HTR-8/SVneo (cell line): ENCODE data around the gene TRANK1.
"Not testable (repeated sequence)": the region's sequence is repeated elsewhere in the genome, so short reads cannot be mapped to it uniquely, and the experiment has no call there.

Source experiments
- DNase-seq: peaks from one replicate; pipeline ENCODE4 v3.0.0; 2011; ENCODE audit warnings: low spot score, mixed read lengths; ENCODE audit not compliant: insufficient read length
- FAIRE-seq: peaks from 2 replicates; lab custom pipeline; 2011; peaks lifted over from hg19 to GRCh38; lab: Jason Lieb, UNC

Gene TRANK1

GRCh38 chr3:36894914-36895313 is 49.9 kb downstream of the TRANK1 start:
- DNase-seq (no peak), FAIRE-seq (no peak)

GRCh38 chr3:36893826-36894225 is 51.0 kb downstream of the TRANK1 start:
- no peak for FAIRE-seq

GRCh38 chr3:36893137-36893557 is 51.7 kb downstream of the TRANK1 start:
- no peak for DNase-seq
- no peak for FAIRE-seq

More at GRCh38 chr3:36893826-36894225, 51.0 kb downstream of the TRANK1 start:
- DNase-seq, result no peak

GRCh38 chr3:36892457-36893136 is 52.3 kb downstream of the TRANK1 start:
- no peak for FAIRE-seq

GRCh38 chr3:36891701-36892160 is 53.1 kb downstream of the TRANK1 start:
- DNase-seq (no peak), FAIRE-seq (no peak)

More at GRCh38 chr3:36892457-36893136, 52.3 kb downstream of the TRANK1 start:
- no peak for DNase-seq

GRCh38 chr3:36891097-36891496 is 53.8 kb downstream of the TRANK1 start:
- not testable (repeated sequence) for FAIRE-seq, DNase-seq

DNA sequence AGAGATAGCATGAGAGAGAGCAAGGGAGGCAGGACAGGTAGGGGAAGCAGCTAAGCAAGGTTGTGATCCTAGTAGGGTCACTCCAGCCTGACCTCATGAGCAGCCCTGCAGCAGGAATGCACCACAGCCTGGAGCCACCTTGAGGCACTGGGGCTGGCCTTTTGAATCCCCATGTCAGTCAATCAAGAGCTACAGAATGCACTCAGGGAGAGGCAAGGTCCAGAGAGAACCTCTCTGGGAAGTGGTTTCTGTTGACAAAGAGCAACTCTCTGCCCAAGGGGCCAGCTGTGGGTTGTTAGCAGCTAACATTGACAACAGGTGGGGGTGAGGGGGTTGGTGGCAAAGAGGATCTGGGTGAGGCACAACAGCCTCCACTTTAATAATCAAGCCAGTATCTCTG is 54.6 kb downstream of the TRANK1 start:
- no peak for FAIRE-seq

GRCh38 chr3:36881735-36882134 is 63.1 kb downstream of the TRANK1 start:
- DNase-seq (no peak), FAIRE-seq (no peak)

More for the DNA sequence above, 54.6 kb downstream of the TRANK1 start:
- DNase-seq, result no peak

DNA sequence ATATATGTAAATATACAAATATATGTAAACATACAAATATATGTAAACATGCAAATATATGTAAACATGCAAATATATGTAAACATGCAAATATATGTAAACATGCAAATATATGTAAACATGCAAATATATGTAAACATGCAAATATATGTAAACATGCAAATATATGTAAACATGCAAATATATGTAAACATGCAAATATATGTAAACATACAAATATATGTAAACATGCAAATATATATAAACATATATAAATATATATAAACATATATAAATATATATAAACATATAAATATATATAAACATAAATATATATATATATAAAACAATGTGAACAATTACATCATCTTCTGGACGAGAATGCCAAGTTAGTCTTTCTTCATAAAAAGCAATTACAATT is 65.0 kb downstream of the TRANK1 start:
- DNase-seq, FAIRE-seq: not testable (repeated sequence)

DNA sequence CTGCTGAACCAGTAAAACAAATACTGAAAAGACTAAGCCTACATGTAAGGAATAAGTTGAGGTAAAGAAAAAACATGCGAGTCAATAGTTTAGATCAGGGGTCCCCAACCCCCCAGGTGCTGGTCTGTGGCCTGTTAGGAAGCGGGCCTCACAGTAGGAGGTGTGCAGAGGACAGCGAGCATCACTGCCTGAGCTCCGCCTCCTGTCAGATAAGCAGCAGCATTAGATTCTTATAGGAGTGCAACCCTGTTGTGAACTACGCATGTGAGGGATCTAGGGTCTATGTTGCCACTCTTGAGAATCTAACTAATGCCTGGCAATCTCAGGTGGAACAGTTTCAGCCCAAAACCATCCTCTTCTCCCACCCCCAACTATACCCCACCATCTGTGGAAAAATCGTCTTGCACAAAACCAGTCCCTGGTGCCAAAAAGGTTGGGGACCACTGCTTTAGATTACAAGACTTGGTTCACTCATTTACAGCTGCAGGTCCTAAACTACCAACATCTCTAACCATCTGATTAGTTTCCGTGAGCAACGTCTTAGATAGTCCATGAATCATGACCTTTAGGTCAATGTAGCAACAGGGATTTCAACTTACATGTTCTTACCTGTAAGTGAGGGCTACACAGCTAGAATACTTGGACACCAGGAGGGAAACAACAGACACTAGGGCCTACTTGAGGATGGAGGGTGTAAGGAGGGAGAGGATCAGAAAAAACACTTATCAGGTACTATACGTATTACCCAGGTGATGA is 66.7 kb downstream of the TRANK1 start:
- no peak for FAIRE-seq
- DNase-seq, result no peak

GRCh38 chr3:36876181-36876936 is 68.5 kb downstream of the TRANK1 start:
- DNase-seq (no peak), FAIRE-seq (no peak)

- FAIRE-seq (no peak), DNase-seq (no peak)
Measured at GRCh38 chr3:36875397-36875796, 69.5 kb downstream of the TRANK1 start.

DNA sequence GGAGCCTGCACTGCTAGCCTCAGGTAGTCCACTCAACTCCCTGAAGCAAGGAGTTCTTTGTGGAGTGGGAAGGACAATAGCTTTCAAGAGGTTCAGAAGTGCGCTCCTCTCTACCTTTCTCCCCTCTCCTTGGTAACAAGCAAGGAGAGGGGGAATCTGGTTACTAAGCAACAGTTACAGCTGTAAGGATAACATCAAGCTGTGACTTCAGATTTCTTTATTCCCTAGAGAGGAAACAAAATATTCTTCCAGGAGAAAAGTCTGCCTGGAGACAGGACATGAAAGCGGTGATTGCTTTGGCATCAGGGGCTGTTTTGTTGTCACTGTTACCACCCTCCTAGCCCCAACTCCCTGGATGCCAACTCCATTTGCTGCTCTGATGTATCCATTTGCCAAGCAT is 70.4 kb downstream of the TRANK1 start:
- DNase-seq (no peak), FAIRE-seq (no peak)

DNA sequence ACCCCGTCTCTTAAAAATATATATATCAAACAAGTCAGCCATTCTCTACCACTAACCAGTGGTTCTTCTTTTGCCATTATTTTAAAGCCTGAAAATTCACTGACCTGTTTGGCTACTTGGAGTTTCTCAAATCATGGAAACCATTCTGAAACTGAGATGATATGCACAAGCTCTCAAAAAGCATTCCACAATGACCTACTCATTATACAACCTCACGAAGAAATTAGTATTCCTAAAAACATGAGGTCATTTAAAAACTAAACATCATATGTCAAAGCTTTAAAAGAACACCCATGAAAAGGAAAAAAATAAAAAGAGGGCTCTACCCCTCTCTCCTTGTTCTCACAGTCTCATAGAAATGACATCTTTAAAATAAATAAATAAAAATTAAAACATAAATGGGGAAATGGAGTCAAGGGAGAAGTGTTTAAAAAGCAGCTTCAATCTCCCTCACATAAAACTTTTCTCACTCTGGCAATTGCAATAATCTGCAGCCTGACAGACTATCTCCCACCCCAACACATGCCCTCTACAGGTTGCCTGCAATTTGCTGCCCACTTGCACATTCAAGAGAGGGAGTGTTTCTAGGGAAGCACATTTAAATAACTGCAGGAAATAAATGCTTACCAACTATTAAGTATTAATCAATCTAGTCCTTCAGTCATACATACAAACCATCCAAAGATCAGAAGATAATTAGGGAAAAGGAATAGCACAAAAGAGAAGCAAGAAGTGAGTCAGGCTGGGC is 73.3 kb downstream of the TRANK1 start:
- FAIRE-seq (no peak), DNase-seq (no peak)

- no peak for FAIRE-seq
- DNase-seq, result peak; percentile 48
Measured at GRCh38 chr3:36868614-36869436, 76.0 kb downstream of the TRANK1 start.

- DNase-seq (no peak), FAIRE-seq (no peak)
Measured at GRCh38 chr3:36867810-36868209, 77.0 kb downstream of the TRANK1 start.

DNA sequence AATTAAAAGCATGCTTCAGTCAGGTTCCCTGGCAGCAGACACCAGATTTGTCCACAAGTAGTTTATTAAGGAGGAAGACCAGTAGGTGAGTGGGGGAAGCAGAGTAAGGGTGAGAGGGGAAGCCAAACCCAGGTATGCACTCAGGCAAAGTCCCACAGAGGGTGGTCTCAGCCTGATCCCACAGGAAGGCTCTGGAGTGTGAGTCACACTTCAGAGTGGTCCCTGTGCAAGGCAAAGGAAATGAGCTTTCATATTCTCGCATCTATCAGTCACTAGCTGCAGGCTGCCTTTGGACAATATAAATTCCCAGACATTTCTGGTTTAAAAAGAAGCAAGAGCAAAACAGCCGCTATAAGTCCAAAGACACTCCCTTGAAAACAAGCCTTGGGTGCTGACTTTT is 78.5 kb downstream of the TRANK1 start:
- DNase-seq, result no peak
- no peak for FAIRE-seq

DNA sequence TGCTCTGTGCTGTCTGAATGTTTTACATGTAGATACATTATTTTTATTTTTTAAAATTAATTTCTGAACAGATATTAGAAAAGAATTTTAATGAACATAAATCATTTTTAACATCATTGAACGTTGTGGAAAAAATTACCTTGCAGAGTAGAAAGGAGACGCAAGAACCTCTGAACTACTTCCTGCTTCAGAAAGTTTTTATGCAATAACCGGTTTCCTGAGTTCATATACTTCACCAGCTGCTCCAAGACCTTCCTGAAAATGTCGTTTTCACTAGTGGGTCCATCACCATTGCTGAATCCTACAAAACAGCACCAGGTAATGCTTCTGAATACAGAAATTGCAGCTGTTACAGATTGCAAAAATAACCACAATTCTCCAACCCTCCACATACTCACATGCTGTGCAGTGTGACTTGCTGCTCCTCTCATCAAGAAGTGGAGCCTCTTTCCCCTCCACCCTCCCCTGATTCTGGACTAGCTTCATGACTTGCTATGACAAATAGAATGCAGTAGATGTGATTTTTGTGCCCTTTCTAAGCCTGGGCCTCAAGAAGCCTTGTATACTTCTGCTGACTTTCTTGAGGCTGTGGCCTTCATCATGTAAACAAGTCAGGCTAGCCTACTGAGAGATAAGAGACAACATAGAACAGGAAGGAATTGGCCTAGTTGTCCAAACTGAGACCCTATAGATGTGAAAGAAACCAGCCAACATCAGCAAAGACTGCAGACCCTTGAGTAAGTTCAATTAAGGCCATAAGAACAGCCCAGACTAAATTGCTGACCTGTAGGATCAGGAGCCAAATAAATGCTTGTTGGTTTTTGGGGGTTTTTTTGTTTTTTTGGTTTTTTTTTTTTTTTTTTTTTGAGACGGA is 80.4 kb downstream of the TRANK1 start:
- FAIRE-seq, result no peak
- no peak for DNase-seq
